GM19351 (cell line): ENCODE results near the gene RGS14.
"Not testable (repeated sequence)": the region's sequence is repeated elsewhere in the genome, so short reads cannot be mapped to it uniquely, and the experiment has no call there.

ENCODE experiments used
- ATAC-seq: cut with Tn5 transposase; IDR thresholded peaks from one replicate; pipeline ENCODE4 v1.9.1; 2021; ENCODE audit warnings: mild to moderate bottlenecking, moderate library complexity; ENCODE audit not compliant: unreplicated experiment

RGS14 gene

DNA sequence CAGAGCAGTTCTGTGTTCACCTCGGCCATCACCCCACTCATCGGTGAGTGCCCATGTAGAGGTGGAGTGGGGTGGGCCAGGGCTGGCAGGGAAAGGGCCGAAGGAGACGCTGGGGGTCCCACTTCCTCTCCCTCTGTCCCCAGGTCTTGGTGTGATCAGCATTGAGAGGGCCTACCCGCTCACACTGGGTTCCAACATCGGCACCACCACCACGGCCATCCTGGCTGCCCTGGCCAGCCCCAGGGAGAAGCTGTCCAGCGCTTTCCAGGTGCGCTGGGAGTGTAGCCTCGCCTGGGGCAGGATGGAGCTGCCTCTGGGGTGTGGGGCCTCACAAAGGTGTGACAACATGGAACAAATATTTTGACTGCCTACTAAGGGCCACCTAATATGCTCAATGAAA is 39.1 kb downstream of the RGS14 start:
- no peak for ATAC-seq

DNA sequence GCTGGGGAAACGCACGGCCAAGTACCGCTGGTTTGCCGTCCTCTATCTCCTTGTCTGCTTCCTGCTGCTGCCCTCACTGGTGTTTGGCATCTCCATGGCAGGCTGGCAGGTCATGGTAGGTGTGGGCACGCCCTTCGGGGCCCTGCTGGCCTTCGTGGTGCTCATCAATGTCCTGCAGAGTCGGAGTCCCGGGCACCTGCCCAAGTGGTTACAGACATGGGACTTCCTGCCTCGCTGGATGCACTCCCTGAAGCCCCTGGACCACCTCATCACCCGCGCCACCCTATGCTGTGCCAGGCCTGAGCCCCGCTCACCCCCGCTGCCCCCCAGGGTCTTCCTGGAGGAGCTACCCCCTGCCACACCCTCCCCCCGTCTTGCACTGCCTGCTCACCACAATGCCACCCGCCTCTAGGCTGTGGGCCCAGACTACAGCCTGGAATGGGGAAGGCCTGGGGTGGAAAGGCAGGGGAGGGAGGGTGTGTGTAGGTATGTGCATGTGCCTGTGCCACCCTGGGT is 40.2 kb downstream of the RGS14 start:
- no peak for ATAC-seq

DNA sequence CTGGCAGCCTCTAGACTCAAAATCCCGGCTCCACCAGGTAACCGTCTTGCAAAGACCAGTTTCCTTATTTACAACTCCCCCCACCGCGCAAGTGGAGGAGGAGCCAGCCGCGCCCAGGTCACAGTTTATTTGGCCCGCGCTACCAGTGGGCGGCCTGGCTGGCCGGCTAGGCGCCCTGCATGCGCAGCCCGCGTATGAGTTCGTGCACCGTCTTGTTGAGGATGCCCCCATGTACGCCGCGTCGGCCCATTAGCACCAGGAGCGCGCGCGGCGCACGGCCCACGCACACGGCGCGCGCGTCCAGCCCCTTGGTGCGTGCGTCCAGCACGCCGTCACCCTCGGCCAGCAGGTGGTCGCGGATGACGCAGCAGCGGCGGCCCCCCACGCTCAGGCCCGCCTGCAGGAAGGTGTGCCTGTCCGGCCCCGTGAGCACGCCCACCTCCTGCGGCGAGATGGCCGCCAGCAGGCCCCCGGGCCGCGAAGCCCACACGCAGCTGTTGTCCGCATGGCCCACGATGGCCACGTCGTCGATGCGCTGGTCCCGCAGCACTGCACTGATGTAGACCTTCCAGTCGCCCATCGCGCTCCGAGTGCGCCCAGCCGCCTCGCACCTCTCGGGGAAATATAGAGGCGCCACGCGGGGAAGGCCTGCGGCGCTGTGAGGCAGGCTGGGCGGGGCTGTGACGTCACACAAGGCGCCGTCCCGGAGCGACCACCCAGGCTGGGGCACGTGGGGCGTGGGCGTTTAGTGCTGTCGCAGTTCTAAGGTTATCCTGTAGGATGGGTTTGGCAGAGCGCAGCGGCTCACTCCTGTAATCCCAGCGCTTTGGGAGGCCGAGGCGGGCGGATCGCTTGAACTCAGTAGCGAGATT is 42.5 kb downstream of the RGS14 start, which contains the start of gene PFN3:
Gene PFN3, minus strand, starts transcription at position 665 of the 872 bp plus-strand sequence. Its CDS starts 85 bp downstream, at position 580.
- no peak for ATAC-seq

DNA sequence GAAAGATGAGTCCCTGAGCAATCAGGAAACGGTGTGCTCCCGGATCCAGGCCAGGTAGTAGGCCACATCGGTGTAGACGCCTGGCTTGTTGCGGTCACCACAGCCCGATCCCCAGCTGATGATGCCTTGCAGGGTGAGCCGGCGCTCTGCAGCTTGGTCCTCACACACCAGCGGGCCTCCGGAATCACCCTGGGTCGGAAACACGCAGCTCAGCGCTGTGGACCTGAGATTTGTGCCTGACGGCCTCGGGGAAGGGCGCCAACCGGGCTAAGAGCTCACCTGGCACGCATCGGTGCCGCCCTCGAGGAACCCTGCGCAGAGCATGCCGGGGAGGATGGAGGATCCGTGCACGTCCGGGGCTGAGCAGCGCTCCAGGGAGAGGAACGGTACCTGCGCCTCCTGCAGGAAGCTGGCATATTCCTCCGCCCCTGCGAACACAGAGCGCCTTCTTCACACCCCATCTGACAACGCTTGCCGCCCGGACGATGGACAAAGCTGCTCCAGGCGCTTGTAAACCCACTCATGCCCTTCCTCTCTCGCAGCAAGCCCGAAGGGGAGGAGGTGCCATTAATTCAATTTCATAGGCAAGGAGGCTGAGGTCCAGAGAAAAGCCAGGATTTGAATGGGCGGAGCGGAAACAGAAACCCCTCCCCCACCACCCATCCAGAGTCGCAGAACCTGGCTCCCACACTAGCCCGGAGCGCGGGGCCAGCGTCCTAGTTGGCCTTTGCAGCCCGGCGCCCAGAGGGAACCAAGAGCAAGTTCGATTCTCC is 44.7 kb downstream of the RGS14 start:
- ATAC-seq = no peak

DNA sequence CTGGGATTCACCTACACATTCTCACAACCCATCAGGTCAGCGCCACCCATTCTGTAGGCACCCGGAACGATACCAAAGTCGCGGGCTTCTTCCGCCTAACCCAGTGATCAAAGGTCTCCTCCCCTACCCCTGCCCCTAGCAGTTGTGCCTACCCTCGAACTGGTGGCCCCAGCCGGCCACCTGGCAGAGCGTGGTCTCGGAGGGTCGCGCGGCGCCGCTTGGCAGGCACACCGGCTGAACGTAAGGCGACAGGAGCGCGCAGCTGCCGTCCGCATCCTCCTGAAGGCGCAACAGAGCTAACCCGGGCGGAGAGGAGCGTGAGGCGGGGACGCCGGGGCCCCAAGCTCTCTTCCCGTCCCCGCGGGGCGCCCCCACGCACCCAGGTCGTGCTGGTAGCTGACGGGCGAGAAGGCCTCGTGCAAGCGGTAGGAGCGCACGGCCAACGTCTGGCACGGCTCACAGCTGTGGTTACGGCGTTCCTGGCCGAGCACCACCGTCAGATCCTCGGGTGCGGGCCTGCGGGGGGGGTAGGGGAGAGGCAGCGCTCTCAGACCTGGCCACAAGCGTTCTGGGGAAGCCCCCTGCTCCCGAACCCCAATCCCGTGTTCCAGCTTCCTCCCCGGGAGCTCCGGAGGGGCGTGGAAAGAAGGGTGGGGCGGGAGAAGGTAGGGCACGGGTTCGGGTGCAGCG is 45.5 kb downstream of the RGS14 start:
- peak; percentile 32 for ATAC-seq

DNA sequence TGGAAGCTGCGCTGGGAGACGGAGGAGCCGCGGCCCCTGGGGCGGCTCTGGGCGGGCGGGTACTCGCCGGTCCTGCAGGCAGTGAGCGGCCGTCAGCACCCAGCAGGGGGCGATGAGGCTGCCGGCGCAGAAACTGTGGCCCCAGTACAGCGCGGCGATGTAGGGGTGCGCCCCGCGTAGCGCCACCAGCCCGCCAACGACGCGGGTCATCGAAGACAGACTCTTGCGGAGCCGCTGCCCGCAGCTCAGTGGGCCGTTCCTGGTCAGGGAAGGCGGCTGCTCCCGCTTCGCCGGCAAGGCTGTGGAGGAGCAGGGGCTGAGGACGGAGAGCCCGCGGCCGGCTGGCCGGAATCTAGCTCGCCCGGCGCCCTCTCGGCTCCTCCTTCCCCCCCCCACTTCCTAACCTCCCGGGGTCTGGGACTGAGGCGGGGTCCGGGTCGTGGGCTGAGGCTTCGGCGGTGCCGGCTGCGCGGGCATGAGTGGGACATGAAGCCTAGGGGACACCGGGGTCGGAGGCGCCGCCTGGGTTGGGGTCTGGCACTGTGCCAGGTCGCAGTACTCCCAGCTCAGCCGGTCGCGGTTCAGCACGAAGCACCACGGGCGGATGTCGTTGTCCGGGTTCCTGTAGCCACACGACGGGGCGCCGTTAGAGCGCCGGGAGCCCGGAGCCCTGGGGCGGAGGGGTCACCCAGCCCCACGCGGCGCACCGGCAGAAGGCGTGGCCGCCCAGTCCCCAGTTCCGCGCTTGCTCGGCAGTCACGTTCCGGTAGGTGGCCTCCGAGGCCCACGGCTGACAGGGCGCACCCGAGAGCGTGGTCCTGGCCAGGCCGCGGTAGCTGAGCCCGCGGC is 46.3 kb downstream of the RGS14 start:
- ATAC-seq = peak; percentile 81

DNA sequence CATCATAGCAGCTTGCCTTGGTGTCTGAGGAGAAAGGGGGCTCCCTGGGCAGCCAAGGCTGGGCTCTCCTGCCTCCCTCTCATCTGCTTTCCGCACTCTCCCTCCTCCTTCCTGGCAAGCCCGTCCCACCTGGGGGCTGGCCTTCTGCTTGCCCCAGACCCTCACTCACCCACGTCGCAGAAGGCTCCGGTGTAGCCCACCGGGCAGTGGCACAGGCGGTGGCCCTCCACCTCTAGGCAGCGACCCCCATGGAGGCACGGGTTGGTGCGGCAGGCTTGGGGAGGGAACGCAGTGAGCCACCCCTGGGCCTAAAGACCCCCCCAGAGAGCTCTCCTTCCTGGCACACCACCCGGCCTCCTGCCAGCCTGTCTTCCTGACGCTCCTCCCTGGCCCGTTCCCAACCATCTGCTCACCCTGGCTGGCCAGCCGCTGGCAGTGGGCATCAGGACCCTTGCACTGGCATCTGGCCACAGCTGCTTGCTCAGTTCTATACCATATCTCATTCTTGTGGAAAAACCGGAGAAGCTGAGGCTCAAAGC is 47.0 kb downstream of the RGS14 start:
- no peak for ATAC-seq

DNA sequence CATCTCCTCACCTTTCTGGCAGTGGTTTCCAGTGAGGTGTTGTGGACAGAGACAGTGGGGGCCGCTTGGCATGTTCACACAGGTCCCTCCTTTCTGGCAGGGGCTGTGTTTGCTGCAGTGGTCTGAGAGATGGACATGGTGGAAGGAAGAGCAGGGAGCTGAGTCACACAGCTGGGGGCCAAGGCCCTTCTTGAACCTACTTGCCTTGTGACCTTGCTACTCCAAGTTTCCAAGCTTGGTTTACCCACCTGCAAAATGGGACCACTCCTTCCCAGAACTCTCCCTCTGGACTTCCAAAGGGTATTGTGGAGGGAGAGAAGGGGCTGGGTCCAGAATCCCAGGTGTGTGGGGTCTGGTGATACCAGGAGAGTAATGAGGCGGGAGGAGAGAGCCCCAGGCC is 47.6 kb downstream of the RGS14 start:
- no peak for ATAC-seq

DNA sequence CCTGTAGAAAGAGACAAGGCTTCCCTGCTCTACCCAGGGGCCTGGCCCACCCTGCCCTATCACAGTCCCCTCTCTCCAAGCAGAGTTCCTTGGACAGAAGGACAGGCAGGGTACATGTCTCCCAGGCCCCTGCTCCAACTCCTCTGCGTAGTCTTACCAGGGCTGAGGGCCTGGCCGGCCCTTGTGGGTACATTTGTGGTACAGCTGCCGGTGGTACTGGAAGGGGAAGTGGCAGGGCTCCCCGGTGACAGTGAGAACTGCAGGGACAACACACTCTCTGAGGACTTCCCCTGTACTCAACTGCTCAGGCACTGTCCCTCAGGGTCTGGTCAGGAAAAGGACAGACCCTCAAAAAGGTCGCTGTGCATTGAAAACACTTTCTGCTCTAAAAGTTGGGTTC is 48.1 kb downstream of the RGS14 start:
- ATAC-seq = no peak

DNA sequence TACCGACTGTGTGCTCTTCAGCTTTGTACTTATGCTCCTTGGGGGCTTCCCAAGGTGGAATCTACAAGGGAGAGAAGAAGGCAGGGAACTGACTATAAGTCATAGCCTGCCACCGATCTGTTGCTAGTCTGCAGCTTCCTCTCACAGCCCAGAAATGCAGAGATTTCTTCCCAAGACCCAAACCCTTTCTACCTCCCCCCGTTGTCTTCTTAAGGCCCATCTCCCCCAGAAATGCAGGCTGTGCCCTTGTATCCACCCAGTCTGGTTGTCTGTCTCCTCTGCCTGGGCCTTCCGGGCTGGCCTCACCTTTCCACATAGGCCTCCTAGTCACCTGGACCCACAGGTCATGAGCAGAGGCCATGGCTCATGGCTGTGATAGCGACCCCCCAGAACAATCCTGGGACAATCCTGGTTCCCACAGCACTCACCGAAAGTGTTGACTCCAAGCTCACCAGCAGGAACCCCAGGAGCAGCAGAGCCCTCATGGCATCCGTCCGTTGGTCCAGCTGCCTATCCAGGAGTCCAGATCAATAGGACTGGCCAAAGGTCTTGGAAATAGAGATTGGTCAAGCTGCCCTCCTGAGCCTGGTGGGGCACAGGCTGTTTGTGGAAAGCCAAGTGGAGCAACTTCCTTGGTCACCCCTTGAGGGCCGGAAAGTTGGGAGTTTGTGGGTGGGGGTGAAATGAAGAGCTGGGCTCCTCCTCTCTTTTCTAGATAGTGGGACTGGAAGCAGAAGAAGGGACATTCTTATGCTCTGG is 51.5 kb downstream of the RGS14 start, which contains the start of gene F12:
Gene F12, minus strand, starts transcription at position 522 of the 759 bp plus-strand sequence. Its CDS starts 37 bp downstream, at position 485.
- ATAC-seq = no peak

DNA sequence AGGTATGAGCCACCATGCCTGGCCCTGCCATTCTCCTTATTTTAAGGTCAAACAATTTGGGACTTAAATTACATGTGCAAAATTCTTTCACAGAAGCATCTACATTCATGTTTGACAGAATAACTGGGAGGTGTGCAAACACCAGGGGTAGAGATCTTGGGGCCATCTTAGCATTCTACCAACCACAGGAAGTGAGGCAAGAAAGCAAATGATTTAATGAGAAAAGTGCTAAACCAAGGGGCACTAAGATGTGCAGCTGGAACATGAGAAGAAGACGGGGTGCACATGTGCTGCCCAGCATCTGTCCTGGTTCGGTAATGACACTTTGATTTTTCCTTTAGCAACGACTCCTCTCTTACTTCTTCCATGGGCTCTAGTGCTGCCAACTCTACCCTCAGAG is 52.9 kb downstream of the RGS14 start:
- no peak for ATAC-seq

DNA sequence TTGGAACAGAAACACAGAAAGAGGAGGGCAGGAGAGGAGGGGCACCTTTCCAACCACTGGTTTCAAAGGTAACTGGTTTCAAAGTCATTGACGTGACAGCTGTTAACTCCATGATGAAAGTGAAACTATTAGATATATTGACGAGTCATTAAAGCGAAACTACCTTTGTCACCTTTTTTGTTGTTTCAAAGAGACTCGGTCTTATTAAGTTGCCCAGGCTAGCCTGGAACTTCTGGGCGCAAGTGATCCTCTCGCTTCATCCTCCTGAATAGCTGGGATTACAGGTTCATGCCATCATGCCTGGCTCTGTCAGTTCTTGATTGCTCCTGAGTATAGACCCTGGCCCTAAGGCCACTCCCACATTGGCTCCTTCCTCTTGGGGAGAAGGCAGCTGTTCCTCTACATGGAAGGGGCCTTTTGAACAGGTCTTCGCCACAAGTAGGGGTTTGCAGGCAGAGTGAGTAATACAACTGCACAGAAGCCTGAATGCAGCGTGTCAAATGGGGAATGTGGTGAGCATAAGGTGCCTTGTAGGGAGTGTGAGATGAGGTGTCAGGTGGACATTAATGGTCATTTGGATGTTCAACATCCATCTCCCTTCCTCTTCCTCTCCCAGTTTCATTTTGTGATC is 55.0 kb downstream of the RGS14 start:
- peak; percentile 86 for ATAC-seq

DNA sequence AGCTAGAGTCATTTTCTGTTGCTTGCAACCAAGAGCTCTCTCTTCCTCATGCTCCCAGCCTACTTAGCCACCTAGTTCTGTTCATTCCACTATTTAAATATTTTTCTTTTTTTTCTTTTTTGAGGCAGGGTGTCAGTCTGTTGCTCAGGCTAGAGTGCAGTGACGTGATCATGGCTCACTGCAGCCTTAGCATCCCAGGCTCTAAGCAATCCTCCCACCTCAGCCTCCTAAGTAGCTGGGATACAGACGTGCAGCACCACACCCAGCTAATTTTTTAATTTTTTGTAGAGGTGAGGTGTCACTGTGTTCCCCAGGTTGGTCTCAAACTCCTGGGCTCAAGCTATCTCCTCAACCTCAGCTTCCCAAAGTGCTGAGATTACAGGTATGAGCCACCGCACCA is 56.8 kb downstream of the RGS14 start:
- no peak for ATAC-seq

DNA sequence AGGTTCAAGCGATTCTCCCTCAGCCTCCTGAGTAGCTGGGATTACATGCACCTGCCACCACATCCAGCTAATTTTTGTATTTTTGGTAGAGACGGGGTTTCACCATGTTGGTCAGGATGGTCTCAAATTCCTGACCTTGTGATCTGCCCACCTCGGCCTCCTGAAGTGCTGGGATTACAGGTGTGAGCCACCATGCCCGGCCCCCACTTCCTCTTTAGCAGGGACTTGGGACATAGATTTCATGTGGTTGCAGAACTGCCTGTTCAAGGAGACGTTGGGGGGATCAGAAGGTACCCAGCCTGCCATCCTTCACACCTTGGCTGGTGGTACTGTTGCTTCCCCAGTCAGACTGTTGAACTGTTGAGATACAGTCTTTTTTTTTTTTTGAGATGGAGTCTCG is 59.4 kb downstream of the RGS14 start:
- not testable (repeated sequence) for ATAC-seq

DNA sequence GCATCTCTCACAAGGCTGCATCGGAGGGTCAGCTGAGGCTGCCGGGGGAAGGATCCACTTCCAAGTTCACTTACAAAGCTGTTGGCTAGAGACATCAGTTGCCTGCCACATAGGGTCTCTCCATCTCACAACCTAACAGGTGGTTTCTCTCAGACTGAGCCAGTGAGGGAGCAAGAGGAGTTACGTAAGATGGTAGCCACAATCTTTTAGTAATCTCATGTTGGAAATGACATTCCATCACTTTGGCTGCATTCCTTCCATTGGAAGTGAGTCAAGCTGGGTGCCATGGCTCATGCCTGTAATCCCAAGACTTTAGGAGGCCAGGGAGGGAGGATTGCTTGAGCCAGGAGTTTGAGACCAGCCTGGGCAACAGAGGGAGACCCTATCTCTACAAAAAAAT is 61.3 kb downstream of the RGS14 start:
- no peak for ATAC-seq

DNA sequence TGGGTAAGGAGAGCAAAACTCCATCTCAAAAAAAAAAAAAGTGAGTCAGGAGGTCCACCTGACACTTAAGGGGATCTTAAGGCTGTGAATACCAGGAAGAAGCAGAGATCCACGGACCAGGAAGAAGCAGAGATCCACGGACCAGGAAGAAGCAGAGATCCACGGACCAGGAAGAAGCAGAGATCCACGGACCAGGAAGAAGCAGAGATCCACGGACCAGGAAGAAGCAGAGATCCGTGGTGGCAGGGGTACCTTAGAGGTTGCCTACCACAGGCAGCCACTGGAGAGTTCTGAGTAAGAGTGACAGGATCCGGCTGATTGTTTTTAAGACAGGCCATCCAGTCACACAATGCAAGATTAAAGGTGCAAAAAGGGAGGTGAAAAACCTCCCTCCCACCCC is 62.7 kb downstream of the RGS14 start:
- not testable (repeated sequence) for ATAC-seq

DNA sequence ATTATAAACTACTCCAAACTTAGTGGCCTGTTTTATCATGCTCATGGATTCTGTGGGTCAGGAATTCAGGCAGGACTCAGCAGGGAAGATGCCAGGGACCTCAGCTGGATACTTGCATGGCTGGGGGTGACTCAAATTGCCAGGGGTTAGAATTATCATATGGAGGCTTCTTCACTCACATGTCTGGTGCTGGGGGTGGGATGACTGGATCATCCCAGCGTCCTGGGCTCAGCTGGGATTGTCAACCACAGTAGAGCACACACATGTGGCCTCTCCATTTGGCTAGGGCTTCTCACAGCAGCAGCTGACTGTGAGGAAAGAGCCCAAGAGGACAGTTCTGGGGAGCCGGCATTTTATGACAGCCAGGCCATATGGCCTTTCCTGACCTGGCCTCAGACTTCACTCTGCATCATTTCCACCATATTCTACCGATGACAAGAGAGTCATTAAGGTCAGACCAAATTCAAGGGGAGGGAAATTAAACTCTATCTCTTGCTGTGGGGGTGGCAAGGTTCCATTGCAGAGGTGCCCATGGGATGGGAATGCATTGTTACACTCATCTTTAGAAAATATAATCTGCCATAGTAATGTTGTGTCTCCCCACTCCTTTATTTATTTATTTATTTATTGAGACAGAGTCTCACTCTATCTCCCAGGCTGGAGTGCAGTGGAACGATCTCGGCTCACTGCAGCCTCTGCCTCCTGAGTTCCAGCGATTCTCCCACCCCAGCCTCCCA is 63.5 kb downstream of the RGS14 start:
- ATAC-seq = no peak
